IPS-NIHi7 (cell line): Measurements from ENCODE around the gene CLK2.
"Not testable (repeated sequence)": the region's sequence is repeated elsewhere in the genome, so short reads cannot be mapped to it uniquely, and the experiment has no call there.

Source experiments
- DNase-seq: peaks from one replicate; pipeline ENCODE4 v3.0.0; 2012; ENCODE audit warnings: mixed read lengths; ENCODE audit errors: extremely low spot score

Gene CLK2

DNA sequence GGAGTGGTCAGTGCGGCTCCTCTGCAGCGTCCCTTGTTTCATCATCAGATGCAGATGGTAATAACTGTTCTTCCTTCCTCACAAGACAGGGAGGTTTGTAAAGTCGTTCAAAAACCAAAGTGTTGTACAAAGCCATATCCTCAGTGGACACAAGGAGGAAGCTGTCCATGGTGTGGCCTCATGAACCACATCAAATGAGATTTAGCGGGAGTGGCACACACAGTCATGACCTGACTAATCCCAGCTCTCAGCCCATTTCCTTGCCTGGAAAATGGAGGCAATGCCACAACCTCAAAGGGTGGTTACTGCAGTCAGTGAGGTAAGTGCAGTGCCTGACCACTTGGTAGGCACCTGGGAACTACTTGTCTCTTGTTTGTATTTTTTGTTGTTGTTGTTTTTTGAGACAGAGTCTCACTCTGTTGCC lies 31.5 kb downstream of the CLK2 start:
- no peak for DNase-seq

GRCh38 chr1:155241069-155241679 lies 32.1 kb downstream of the CLK2 start:
- peak; percentile 82 for DNase-seq

DNA sequence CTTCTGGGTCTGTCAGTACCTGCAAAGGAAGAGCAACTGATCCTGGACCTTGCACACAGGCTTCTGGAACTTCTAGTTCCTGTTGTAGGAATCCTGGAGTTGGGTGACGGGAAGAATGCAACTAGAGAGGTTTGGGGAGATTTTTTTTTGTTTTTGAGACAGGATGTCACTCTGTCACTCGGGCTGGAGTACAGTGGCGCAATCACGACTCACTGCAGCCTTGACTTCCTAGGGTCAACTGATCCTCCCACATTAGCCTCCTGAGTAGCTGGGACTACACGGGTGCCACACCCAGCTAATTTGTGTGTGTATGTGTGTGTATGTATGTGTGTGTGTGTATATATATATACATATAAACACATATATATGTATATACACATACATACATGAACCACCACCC lies 36.9 kb downstream of the CLK2 start:
- no peak for DNase-seq

DNA sequence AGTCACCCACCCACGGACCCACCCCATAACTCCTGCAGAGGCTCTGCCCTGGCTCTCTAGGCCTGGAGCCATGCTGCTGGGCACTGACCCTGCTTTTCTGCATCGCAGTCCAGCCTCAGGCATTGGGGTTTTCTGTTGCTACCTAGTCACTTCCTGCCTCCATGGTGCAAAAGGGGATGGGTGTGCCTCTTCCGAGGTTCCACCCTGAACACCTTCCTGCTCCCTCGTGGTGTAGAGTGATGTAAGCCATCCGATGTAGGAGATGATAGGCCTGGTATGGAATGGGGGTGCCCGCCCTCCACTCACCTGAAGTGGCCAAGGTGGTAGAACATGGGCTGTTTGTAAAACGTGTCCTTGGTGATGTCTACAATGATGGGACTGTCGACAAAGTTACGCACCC lies 37.9 kb downstream of the CLK2 start:
- DNase-seq = not testable (repeated sequence)

DNA sequence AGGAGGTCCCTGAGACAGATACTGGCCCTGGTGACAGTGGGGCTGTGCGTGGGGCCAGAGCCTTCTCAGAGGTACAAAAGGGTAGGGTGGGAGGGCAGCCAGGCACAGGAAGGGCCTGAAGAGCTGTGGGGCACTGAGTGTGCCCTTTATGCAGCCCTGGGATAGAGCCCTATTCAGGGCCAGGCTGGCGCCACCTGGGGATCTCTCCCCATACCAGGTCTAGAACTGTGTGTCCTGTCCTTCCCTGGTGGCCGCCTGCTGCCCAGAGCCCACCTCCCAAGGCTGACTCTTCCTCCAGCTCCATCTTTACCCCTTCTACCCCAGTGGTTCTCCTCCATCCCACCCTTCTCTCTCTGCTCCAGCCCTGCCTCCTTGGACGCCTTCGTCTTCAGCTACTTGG lies 39.8 kb downstream of the CLK2 start:
- DNase-seq = not testable (repeated sequence)

DNA sequence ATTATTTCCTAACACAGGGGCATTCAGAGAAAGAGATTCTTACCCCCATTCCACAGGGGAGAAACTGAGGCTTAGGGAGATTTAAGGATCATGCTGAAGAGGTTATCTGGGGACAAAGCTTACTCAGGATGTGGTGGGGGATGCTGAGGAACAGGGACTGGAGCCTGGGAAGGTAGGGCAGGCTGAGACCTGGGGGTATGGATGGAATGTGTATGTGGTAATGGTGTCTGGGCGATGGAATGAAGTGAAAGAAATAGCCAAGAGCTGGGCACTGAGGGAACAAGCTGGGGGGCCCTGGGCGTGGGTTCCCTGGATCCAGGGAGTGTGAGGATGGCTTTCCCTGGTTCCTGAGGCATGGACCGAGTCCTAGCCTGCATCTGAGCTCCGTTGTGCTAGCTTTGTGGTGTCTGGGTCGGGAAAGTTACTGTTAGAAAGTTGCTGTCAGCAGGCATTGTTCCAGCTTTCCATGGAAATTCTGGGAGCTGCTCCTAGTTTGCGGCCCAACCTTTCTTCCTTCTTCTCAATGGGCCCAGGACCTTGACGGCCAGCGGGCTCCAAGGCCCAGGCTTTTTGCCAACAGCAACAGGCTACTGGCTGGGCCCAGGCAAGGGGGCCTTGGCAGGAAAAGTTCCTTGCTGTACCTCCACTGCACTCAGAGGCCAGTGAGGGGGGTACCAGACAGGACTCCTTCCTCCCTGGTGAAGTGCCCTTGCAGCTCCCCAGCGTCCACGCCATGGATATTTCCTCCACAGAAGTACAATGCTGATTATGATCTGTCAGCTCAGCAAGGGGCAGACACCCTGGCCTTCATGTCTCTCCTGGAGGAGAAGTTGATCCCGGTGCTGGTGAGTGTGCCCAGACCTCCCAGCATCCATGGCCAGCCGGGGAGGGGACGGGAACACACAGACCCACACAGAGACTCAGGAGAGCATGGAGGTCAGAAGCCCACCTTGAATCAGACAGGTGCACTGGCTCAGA lies 41.0 kb downstream of the CLK2 start:
- DNase-seq = not testable (repeated sequence)

GRCh38 chr1:155231302-155231701 lies 42.0 kb downstream of the CLK2 start:
- not testable (repeated sequence) for DNase-seq

DNA sequence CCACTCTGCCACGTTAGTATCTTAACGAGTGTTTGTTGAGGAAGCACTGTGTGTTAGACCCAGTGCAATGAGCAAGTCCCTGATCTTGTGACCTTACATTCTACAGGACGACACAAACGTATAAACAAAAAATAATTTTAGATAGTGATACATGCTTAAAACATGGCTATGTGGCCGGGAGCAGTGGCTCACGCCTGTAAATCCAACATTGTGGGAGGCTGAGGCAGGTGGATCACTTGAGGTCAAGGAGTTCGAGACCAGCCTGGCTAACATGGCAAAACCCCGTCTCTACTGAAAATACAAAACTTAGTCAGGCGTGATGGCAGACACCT lies 45.2 kb downstream of the CLK2 start:
- DNase-seq = no peak

DNA sequence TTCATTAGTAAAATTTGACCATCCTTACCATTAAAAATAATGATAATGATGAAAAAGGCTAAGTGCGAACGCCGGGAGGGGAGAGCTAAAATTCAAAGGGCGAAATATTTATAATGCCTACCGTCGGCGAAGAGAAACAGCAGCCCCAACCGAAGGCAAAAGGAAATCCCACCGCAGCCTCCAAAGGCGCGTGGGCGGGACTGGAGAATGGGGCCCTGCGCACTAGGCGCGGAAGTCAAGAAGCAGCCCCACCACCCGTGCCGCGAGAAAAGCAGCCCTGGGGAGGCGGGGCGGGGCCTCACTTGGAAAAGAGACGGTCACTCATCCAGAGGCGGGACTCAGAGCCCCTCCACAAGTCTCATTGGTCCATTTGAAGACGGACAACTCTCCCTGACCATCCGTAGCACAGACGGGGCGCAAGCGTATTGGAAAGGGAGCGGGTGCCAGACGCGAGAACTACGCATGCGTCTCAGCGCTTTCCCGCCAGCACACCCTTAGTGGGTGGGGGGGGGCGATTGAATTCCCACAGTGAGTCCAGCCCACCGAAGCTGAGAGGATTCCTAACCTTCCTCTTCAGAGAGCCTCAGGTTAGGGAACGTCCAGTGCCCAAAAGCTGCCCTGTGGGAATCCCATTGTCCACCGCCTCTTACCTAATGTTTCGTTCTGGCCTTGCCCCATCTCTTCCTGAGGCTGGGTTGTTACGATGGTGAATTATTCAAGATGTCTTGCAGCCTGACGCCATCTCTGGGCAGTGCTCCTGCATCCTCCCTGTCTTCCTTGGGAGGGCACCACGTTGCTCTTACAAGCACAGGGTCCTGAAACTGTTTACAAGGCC lies 45.8 kb downstream of the CLK2 start:
- peak; percentile 99 for DNase-seq

GRCh38 chr1:155226910-155227260 lies 46.4 kb downstream of the CLK2 start:
- DNase-seq = peak; percentile 39

DNA sequence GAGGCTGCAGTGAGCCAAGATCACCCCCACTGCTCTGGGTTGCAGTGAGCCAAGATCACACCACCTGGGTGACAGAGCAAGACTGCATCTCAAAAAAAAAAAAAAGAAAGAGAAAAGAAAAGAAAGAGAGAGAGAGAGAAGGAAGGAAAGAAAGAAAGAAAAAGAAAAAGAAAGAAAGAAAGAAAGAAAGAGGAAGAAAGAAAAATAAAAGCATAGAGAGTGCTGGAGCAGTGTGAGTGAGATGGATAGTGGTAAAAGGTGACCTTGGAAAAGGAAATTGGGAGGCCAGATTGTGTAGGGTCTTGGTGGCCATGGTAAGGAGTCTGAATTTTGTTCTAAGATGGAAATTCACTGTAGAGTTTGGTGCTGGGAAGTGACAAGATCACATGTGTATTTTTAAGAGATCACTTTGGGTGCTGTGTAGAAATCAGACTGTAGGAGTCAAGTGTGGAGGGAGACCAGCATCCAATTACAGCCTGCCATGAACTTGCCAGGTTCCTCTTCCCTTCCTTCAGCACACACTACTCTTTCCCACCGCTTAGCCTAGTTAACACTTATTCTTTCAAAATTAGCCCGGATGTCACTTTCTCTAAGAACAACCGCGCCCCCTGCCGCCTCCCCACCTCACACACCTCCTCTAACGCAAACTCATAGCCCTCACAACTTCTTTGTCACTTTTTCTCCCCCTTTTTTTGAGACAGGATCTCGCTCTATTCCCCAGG lies 47.0 kb downstream of the CLK2 start:
- peak; percentile 71 for DNase-seq

GRCh38 chr1:155225404-155225759 lies 47.9 kb downstream of the CLK2 start:
- DNase-seq = not testable (repeated sequence)

- no peak for DNase-seq
Observed at GRCh38 chr1:155223047-155223446, 50.3 kb downstream of the CLK2 start.

GRCh38 chr1:155220211-155220965 lies 52.9 kb downstream of the CLK2 start:
- DNase-seq = not testable (repeated sequence)

- DNase-seq = peak; percentile 55
Observed at GRCh38 chr1:155219592-155220031, 53.7 kb downstream of the CLK2 start.

- peak; percentile 63 for DNase-seq
Observed at GRCh38 chr1:155218854-155219591, 54.3 kb downstream of the CLK2 start.

DNA sequence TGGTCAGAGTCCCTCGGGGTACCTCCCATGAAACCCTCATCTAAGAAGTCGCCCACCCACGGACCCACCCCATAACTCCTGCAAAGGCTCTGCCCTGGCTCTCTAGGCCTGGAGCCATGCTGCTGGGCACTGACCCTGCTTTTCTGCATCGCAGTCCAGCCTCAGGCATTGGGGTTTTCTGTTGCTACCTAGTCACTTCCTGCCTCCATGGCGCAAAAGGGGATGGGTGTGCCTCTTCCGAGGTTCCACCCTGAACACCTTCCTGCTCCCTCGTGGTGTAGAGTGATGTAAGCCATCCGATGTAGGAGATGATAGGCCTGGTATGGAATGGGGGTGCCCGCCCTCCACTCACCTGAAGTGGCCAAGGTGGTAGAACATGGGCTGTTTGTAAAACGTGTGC lies 58.6 kb downstream of the CLK2 start:
- not testable (repeated sequence) for DNase-seq
